NCI-H1092 treated with DMSO at 0.1 percent for 48 hours (cell line): ENCODE measurements around the gene KCTD12.

Source experiments
- DNase-seq: peaks from one replicate; lab custom pipeline; 2025; lab: John Stamatoyannopoulos, UW

The KCTD12 gene

DNA sequence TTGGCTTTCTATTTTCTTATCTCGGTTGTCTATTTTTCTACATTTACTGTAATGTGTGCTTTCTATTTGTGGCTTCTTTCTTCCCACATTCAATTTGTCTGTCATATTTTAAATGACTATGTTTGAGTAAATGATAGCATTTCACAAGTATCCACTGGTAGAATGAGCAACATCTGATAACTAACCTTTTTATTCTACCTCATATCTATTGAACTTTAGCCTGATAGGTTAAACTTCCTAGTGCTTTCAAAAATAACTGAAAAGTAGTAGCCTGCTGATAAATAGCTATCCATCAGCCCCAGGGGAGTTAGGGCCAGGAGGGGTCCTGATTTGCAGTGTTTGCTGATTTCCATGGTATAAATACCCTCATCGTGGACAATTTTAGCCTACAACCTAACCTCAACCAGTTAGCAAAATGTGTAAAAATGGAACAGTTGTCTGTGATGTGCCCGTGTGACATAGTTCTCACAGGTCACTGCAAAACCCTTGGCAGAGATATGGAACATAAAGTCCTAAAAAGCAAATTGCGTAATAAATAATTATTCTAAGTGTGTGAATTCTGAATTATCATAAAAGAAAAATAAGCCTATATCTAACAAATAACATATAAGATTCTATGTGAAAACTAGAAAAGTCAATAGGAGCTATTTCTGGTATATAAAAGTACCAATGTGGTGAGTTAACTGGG is 32.1 kb downstream of the KCTD12 start:
- no peak for DNase-seq

DNA sequence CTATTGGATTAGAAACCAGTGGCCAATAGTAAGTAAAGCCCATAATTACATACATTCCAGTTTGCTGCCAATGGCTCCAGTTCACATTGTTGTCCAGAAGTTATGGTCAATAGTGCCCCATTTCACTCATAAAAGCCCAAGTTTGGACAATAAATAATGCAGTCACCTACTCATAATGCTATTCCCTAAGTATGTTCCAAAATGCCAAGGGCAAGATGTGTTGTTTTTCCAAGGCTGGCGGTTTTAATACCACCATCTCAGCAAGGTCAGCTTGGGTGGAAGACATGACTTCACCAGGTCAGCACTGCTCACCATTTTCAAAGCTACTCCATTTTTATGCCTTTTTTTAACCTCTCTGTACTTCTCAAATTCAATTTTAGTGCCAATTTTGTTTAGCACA is 32.7 kb downstream of the KCTD12 start:
- no peak for DNase-seq

DNA sequence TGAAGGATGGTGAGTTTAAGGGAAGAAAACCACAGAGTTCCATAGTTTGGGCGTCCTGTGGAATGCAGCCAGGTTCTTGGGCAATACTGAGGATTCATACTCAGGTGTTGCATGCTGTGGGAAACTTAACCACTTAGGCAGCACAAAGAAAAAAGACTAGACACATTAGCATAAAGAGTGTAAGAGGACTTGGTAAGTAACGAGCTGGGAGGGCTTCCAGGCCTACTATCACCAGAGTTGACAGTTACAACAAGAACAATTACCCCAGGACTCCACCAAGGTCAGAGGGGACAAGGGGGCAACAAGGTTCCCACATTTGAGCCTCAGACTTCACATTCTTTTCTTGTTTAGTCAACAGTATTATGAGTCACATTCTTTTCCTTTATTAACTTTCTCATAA is 33.2 kb downstream of the KCTD12 start:
- no peak for DNase-seq

DNA sequence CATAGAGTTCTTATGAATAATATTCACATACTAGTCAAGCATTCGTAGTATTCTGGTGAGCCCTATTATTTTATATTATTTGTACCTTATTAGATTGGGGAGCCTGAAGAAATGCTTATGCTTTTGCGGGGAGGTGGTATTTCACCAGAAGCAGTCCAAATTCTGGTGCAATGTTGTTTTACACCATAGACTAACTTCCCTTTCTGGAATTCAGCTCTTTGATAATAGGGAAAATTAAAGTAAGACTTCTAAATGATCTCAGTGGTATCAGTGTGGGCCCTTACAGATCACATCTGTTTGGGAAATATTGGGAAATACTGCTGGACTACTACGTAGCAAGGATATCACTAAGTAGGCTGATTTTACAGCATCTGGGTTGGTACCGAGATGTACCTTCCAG is 34.2 kb downstream of the KCTD12 start:
- DNase-seq: no peak

DNA sequence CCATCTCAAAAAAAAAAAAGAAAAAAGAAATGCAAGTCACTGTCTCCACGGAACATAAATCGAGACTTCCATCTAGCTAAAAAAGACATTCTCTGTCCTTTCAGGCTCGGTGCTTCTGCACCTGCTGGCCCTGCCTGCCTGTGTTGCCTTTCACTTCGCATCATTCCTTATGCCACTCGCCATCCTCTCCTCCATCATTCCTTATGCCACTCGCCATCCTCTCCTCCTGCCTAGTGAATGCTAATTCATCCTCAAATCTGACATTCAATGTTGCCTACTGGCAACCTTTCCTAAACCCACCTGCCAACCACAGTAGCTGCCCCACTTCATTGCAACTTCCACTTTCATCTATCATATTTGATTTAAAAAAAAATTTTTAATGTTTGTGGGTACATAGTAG is 36.7 kb downstream of the KCTD12 start:
- no peak for DNase-seq

DNA sequence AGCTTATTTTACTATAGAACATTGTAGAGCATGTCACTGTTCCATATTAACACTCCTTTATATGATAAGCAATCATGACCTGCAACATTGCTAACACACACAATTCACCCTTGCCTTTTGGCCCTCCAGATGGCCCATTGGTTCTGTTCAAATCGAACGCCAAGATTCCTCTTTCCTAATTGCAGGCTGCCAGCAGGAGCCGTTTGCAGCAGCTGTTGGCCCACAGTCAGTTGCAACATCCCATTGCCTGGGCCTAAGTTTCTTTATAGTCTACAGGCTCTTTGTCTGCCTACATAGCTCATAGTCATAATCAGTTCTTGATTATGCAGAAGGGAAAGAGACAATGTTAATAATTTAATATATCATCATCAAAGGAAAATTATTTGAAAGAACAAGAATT is 37.6 kb downstream of the KCTD12 start:
- DNase-seq: peak; percentile 34

DNA sequence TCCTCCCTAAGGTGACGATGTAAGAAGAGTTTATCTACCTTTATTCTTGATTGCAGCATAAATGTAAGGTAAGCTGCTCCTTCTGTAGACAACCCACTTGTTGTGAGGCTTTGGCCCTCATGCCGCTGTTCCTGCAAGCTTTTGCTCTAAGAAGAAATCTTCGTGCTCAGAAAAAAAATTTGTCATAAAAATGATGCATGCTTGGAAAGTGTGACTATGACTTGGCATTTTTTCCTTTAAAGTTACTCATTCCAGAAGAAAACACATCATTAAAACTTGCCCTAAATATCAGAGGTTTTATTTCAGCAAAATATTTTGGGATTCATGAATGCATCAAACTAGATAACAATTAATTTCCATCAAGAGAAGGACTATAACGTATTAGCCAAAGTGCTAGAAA is 39.8 kb downstream of the KCTD12 start:
- DNase-seq: no peak

DNA sequence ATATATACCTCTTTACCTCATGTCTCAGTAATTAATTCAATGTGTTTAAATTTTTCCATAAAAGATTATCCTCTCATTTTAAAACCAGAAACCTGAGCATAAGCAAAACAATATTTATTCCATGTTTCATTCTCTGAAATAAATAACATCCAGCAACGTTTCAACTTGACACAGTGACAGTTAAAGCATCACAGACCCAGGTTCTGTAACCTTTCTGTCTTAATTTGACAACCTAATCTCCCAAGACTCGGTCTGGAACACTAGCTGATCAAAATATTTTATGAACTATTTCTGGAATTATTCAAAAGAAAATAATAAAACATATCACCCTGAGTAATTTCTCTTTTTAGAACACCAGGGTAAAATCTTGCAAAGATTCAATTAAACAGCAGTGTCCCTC is 40.3 kb downstream of the KCTD12 start:
- no peak for DNase-seq

DNA sequence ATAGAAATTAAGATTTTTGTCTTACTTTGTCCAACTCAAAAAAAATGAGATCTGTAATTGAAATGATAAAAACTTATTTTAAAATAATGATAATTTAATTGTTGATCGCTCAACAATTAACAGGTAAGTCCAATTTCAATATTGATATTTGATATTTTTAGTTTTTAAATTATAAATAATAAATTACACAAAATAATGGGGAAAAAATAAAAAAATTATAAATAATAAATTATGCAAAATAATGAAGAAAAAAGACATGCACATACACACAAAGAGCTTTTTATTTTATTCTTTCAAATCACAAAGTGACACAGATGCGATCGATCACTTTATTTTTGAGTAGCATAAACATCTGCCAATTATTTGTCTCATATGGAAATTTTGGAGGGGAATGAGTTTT is 40.8 kb downstream of the KCTD12 start:
- DNase-seq: no peak

DNA sequence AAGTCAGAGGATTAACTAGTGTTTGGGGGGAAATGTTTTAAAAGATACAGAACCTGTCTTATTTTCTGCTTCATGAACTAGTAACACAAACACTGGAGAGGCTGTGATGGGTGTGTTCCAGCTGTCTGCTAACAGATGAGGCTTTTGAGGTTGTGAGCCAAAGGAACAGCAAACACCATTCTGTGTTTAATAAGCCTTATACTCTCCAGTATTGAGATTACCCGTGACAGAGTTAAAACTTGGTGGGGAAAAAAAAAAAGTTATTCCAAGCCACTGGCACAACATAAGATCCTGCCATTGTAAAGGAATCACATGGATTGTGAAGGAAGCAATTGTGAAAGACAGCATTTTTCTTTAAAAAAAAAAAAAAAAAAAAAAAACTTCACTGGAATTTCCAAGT is 48.4 kb downstream of the KCTD12 start:
- DNase-seq: peak; percentile 69

DNA sequence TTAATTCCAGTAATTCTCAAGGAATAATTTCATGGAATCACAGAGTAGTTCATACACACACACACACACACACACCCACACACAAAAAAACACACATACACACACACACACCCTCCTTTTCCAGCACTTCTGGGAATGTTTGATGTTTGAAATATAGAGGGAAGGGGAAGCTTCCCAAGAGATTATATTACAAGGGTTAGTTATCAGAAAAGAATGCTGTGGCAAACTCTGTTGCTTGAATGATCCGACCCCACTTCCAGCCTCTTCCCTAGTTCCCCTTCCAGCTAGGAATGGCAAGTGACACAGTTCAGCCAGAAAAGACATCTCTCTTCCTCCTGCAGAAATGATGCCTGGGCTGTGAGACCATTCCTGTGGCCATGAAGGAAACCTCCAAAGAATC is 49.9 kb downstream of the KCTD12 start:
- no peak for DNase-seq

DNA sequence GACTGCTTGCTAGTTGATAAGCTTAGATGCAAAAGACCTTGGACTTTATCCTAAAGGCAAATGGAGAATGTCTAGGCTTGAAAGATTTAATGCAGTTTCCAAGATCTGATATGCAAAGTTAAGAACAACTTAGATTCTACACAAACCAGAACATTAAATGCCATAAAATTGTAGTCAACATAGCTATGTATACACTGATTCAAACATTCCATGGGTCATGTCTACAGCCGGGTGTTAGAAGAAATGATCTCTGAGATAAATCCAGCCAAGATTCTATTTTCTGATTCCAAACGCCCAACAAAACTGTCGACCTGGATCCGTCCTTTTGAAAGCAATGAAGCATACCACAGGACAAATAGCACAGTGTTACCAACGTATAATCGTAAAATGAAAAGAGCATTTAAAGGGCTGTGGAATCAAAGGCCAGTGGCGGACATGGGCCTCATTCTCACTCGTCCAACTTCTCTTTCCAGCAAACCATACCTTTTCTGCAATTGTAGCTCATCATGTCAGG is 52.7 kb downstream of the KCTD12 start:
- peak; percentile 58 for DNase-seq

DNA sequence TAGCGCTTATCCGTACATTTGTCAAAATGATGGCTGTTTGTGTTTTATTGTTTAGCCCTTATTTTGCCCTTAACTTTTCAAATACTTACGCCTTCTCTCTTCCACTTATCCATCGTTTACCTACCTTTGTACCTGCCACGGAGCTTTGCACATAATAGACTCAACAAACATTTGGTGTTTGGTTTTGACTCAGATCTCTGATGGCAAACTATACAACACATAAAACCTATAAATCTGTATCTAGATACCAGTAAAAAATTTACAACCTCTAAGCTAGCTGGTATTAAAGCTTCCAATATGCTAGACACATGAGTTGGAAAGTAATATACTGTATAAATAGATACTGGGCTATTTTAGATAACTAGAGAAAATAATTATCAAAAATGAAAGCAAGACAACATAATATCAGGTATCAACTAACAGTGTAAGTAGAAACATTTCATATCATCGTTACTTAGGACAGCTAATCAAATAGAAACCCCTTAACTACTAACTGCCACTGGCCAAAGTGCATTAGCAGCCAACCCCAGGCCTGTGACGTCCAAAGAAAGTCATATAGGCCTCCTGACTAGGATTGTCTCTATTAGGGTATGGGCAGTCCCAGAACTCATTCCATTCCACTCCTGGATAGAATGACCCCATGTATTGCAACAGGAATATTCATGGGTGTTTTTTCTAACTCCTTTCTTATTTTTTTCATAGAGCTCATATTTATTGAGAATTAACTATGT is 53.8 kb downstream of the KCTD12 start:
- DNase-seq: peak; percentile 94

DNA sequence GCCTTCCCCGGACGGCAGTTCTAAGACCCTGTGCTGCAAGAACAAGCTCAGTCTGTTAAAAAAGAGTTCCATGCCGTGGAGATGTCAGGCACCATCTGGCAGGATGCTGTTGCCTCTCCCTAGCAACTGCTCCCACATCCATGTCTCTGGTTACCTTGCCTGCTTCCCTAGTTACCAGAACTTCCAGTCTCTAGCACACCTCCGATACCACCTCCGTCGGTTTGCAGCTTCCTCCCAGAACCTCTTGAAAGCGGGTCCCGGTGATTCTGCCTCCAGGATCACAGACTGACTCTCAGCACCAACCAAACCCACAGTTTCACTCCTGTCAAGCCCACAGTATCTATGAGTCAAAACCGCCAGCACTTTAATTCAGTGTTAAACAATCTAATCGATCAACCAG is 55.4 kb downstream of the KCTD12 start:
- no peak for DNase-seq
